Ishikawa (cell line): ENCODE results near the gene LENEP.

ENCODE experiments used
- CEBPB ChIP-seq: IDR thresholded peaks from 2 replicates; pipeline ENCODE4 v1.6.1; 2012
- CREB1 ChIP-seq: IDR thresholded peaks from 2 replicates; pipeline ENCODE4 v1.6.1; 2012; ENCODE audit warnings: low read depth
- EGR1 ChIP-seq: IDR thresholded peaks from 2 replicates; pipeline ENCODE4 v1.6.1; 2012
- EP300 ChIP-seq: IDR thresholded peaks from 2 replicates; pipeline ENCODE4 v1.6.1; 2012; ENCODE audit warnings: borderline replicate concordance
- FOXM1 ChIP-seq: IDR thresholded peaks from 2 replicates; pipeline ENCODE4 v1.6.1; 2012; ENCODE audit warnings: low read depth, borderline replicate concordance
- NFIC ChIP-seq: IDR thresholded peaks from 2 replicates; pipeline ENCODE4 v1.6.1; 2012
- RAD21 ChIP-seq: IDR thresholded peaks from 2 replicates; pipeline ENCODE4 v1.6.1; 2012; ENCODE audit warnings: low read depth
- TAF1 ChIP-seq: IDR thresholded peaks from 2 replicates; pipeline ENCODE4 v1.6.1; 2012; ENCODE audit warnings: low read depth, mild to moderate bottlenecking
- TCF12 ChIP-seq: IDR thresholded peaks from 2 replicates; pipeline ENCODE4 v1.6.1; 2012; ENCODE audit warnings: low read depth
- TEAD4 ChIP-seq: IDR thresholded peaks from 2 replicates; pipeline ENCODE4 v1.6.1; 2012
- YY1 ChIP-seq: IDR thresholded peaks from 2 replicates; pipeline ENCODE4 v1.6.1; 2012; ENCODE audit warnings: low read depth
- ZBTB7A ChIP-seq: IDR thresholded peaks from 2 replicates; pipeline ENCODE4 v1.6.1; 2012; ENCODE audit warnings: low read depth
- TF ChIP-seq, protein P1 (sequence below): IDR thresholded peaks from 2 replicates; pipeline ENCODE4 v1.6.1; 2012
- TF ChIP-seq, protein P2 (sequence below): IDR thresholded peaks from 2 replicates; pipeline ENCODE4 v1.6.1; 2012
- TF ChIP-seq, protein P3 (sequence below): IDR thresholded peaks from 2 replicates; pipeline ENCODE4 v1.6.1; 2012; ENCODE audit warnings: low read depth, mild to moderate bottlenecking

The LENEP gene

DNA sequence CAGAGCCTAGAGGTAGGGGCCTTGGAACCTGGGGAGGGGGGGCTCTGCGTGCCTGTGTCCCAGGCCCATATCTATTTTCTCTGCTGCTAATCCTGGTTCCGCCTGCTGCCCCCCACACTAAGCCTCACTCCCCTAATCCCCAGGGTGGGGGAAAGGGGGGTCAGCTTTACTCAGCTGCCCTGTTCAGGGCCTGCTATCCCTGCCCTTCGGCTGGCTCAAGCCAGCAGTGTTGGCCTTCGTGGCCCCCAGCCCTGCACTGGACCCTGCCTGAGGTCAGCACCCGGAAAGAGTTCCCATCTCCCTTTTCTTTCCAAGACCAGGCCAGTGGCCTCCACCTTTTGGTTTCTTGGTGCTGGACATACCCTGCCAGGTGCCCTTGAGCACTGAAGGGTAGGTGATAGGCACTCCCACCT, 17.6 kb downstream of the LENEP start:
- TF ChIP-seq, protein P1, sequence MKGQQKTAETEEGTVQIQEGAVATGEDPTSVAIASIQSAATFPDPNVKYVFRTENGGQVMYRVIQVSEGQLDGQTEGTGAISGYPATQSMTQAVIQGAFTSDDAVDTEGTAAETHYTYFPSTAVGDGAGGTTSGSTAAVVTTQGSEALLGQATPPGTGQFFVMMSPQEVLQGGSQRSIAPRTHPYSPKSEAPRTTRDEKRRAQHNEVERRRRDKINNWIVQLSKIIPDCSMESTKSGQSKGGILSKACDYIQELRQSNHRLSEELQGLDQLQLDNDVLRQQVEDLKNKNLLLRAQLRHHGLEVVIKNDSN, result no peak
- TF ChIP-seq, protein P2, sequence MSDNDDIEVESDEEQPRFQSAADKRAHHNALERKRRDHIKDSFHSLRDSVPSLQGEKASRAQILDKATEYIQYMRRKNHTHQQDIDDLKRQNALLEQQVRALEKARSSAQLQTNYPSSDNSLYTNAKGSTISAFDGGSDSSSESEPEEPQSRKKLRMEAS, result no peak
- TF ChIP-seq, protein P3, sequence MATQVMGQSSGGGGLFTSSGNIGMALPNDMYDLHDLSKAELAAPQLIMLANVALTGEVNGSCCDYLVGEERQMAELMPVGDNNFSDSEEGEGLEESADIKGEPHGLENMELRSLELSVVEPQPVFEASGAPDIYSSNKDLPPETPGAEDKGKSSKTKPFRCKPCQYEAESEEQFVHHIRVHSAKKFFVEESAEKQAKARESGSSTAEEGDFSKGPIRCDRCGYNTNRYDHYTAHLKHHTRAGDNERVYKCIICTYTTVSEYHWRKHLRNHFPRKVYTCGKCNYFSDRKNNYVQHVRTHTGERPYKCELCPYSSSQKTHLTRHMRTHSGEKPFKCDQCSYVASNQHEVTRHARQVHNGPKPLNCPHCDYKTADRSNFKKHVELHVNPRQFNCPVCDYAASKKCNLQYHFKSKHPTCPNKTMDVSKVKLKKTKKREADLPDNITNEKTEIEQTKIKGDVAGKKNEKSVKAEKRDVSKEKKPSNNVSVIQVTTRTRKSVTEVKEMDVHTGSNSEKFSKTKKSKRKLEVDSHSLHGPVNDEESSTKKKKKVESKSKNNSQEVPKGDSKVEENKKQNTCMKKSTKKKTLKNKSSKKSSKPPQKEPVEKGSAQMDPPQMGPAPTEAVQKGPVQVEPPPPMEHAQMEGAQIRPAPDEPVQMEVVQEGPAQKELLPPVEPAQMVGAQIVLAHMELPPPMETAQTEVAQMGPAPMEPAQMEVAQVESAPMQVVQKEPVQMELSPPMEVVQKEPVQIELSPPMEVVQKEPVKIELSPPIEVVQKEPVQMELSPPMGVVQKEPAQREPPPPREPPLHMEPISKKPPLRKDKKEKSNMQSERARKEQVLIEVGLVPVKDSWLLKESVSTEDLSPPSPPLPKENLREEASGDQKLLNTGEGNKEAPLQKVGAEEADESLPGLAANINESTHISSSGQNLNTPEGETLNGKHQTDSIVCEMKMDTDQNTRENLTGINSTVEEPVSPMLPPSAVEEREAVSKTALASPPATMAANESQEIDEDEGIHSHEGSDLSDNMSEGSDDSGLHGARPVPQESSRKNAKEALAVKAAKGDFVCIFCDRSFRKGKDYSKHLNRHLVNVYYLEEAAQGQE, result no peak
- no peak for TF ChIP-seq CREB1
- no peak for TF ChIP-seq YY1
- TF ChIP-seq TEAD4, result no peak
- no peak for TF ChIP-seq EGR1
- TF ChIP-seq CEBPB, result no peak
- no peak for TF ChIP-seq ZBTB7A
- TF ChIP-seq NFIC, result no peak
- no peak for TF ChIP-seq FOXM1
- TF ChIP-seq RAD21, result no peak
- TF ChIP-seq EP300, result no peak

DNA sequence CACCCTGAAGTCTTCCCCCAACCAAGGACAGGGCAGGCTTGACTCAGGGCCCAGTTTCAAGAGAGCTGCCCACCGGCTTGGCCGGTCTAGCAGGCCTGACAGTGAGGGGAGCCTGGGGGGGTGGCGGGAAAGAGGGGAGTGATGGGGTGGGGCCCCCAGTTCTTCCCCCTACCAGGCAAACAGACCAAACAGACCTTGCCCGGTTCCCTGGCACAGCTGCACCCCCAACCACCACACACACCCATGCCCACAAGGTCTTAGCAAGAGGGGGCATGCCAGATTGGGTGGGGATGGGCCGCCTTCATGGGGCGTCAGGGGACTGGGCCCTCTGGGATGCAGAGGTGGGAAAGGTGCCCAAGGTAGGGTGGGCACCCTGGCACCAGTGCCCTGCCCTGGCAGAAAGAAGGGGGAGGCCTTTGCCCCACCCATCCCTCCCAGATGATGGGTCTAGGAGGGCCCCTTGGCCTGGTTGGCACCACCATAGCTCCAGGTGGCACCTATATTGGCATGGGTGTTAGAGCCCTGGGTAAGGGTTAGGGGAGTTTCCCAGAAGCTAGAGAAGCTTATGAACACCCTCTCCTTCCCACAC, 18.1 kb downstream of the LENEP start:
- no peak for TF ChIP-seq RAD21
- no peak for TF ChIP-seq TEAD4
- no peak for TF ChIP-seq YY1
- no peak for TF ChIP-seq CEBPB
- TF ChIP-seq FOXM1, result no peak
- TF ChIP-seq, protein P1, result no peak
- TF ChIP-seq NFIC, result no peak
- TF ChIP-seq TAF1, result no peak
- TF ChIP-seq ZBTB7A, result no peak

DNA sequence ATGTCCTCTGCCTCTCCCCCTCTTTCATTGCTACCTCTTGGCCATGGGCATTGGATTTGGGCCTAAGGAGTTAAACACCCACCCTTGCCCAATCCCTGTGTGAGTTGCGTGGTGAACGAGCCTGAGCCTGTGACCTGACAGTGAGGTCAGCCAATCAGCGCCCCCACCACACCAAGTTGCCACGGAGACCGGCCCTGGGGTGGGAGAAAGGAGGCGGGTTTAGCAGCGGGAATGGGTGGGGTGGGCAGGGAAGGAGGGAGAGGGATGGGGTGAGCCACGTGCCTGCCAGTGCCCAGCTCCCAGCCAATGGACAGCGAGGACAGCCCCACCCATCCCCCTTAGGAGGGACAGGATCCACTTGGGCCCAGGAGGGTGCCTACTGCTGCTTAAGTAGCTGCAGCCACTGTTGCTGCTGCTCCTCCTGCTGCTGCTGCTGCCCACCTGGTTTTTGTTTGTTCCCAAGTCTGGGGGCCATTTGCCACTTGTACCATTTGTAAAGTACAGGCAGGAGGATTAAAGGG, 18.7 kb downstream of the LENEP start:
- TF ChIP-seq, protein P1, result peak; percentile 94
- TF ChIP-seq NFIC (no peak), RAD21 (no peak), TCF12 (peak; percentile 65; the same call in 1 of the 2 replicates), CEBPB (peak; percentile 81), EP300 (no peak), YY1 (no peak), FOXM1 (no peak), TAF1 (no peak), EGR1 (0 out of 2 replicates have a peak, but pooled peaks have one; percentile 9), ZBTB7A (no peak), CREB1 (no peak), TEAD4 (no peak)
- TF ChIP-seq, protein P2, result peak; percentile 79
- TF ChIP-seq, protein P3, result no peak

DNA sequence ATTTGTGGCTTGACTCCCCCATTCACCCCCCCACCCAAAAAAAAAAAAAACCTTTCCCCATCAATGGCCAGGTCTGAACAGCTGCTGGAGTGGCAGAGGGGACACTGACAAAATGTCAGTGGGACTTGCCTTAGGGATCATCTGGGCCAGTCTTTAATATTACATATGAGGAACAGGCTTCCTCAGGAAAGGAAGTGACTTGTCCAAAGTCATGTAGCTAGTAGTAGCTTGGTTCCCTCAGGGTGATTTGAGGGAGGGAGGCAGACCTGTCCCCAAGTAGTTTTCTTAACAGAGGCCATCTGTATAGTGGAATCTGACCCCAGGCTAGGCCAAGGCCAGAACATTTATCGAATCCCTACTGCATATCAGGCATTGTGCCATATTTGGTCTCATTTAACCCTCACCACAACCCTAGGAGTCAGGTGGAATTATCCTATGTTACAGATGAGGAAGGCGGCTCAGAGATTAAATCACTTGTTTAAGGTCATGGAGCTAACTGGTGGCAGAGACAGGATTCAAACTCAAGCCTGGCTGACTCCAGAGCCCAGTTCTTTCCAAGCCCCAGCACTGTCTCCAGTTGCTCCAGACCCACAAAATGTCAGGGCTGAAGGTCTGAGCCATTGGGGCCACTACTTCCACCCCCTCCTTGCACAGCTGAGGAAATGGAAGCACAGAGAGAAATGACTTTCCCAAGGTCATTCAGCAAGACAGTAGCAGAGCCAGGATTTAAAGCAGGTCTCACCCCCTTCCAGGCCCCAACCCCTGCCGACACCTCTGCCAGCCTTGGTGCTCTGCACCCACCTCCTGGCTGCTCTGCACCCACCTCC, 19.6 kb downstream of the LENEP start:
- TF ChIP-seq, protein P3, result no peak
- TF ChIP-seq CEBPB (no peak), NFIC (no peak), ZBTB7A (no peak), CREB1 (no peak), FOXM1 (no peak), EP300 (no peak), RAD21 (no peak), TEAD4 (no peak), TAF1 (no peak), EGR1 (no peak), YY1 (no peak), TCF12 (no peak)
- TF ChIP-seq, protein P1, result no peak
- TF ChIP-seq, protein P2, result no peak
